B cell (primary cell): ENCODE measurements around the gene SNTG2. TPM values are rescaled to one million over a fixed set of nuclear protein-coding genes. Genes with fewer than 3 reads are reported as not detected.

Experiments used
- ATAC-seq: fragments of 200-7000 bp; cut with Tn5 transposase; one replicate; pipeline ENCODE4 v1.10.0; 2021; ENCODE audit warnings: low read depth, mild to moderate bottlenecking, moderate number of reproducible peaks, moderate library complexity
- CTCF ChIA-PET: fragments of 350-600 bp; sonication (Branson Sonifier 250); formaldehyde crosslinking; loops from one replicate; lab custom pipeline; 2021; ENCODE audit warnings: antibody characterized with exemption, inconsistent platforms; lab: Charles Lee
- POLR2A ChIA-PET: fragments of 350-600 bp; sonication (Branson Sonifier 250); formaldehyde crosslinking; loops from one replicate; lab custom pipeline; 2021; ENCODE audit warnings: antibody characterized with exemption; lab: Charles Lee
- DNase-seq: peaks from one replicate; pipeline ENCODE4 v3.0.0; 2013
- H2AFZ ChIP-seq: 2 replicates; pipeline ENCODE4 v1.6.1; 2012; ENCODE audit warnings: mild to moderate bottlenecking, low read depth, low read length; ENCODE audit not compliant: insufficient read depth, poor library complexity, severe bottlenecking
- H3K27ac ChIP-seq, 2 donors: 1 replicate in 1 of 2; 2 replicates in 1 of 2; pipeline ENCODE4 v1.5.1; 2012 to 2013; ENCODE audit warnings: low read length in 2 of 2, mild to moderate bottlenecking in 2 of 2, moderate library complexity in 1 of 2
- H3K27me3 ChIP-seq, 4 experiments: fragments of 200-600 bp in 1 of 4; sonication (generic) in 1 of 4; replicated peaks in 1 of 4; 1 replicate in 2 of 4; 2 replicates in 2 of 4; pipeline versions ENCODE4 v1.6.1 to v1.7.0; 2013 to 2016; ENCODE audit warnings: low read length in 3 of 4, mild to moderate bottlenecking in 2 of 4, mixed read lengths in 1 of 4, moderate library complexity in 1 of 4; ENCODE audit not compliant: insufficient read depth in 4 of 4, control insufficient read depth in 3 of 4; ENCODE audit errors: control extremely low read depth in 1 of 4
- H3K36me3 ChIP-seq, 2 experiments: replicated peaks in 1 of 2; 1 replicate in 1 of 2; 2 replicates in 1 of 2; pipeline versions ENCODE4 v1.6.1 to v1.7.1; 2013; ENCODE audit warnings: low read length in 1 of 2; ENCODE audit not compliant: insufficient read depth in 2 of 2, control insufficient read depth in 1 of 2; ENCODE audit errors: control extremely low read depth in 1 of 2, extremely low read depth in 1 of 2
- H3K4me1 ChIP-seq, 2 donors: fragments of 200-600 bp in 1 of 2; sonication (generic) in 1 of 2; 1 replicate in 1 of 2; 2 replicates in 1 of 2; pipeline versions ENCODE4 v1.5.1 to v1.6.1; 2013 to 2017; ENCODE audit warnings: low read length in 2 of 2; ENCODE audit not compliant: control insufficient read depth in 2 of 2, insufficient read depth in 2 of 2
- H3K4me2 ChIP-seq: replicated peaks from 2 replicates; pipeline ENCODE3; 2012; ENCODE audit warnings: mild to moderate bottlenecking, low read depth, low read length; ENCODE audit not compliant: poor library complexity, severe bottlenecking
- H3K4me3 ChIP-seq, 5 experiments: fragments of 200-600 bp in 1 of 5; sonication (generic) in 1 of 5; 1 replicate in 3 of 5; 2 replicates in 2 of 5; pipeline versions ENCODE4 v1.5.1 to v1.7.0; 2011 to 2016; ENCODE audit warnings: low read length in 4 of 5, mild to moderate bottlenecking in 4 of 5, low read depth in 2 of 5, control low read depth in 1 of 5, moderate library complexity in 1 of 5; ENCODE audit not compliant: insufficient read depth in 1 of 5; ENCODE audit errors: control extremely low read depth in 1 of 5, extremely low read depth in 1 of 5
- H3K79me2 ChIP-seq: fragments of 200-600 bp; sonication (generic); one replicate; pipeline ENCODE4 v1.6.0; 2016; ENCODE audit warnings: low read length; ENCODE audit not compliant: control insufficient read depth, insufficient read depth
- H3K9ac ChIP-seq: fragments of 200-600 bp; sonication (generic); 2 replicates; pipeline ENCODE4 v1.6.1; 2017; ENCODE audit warnings: mild to moderate bottlenecking, low read length, moderate library complexity
- H3K9me3 ChIP-seq, 3 donors: one replicate each; pipeline versions ENCODE4 v1.6.1 to v1.7.1; 2013; ENCODE audit warnings: low read length in 2 of 3; ENCODE audit not compliant: control insufficient read depth in 2 of 3, insufficient read depth in 1 of 3; ENCODE audit errors: control extremely low read depth in 1 of 3
- H4K20me1 ChIP-seq: 2 replicates; pipeline ENCODE4 v1.6.0; 2012; ENCODE audit warnings: mild to moderate bottlenecking, low read length; ENCODE audit not compliant: insufficient read depth, control insufficient read depth, poor library complexity, severe bottlenecking
- H3K27ac Mint-ChIP-seq: one replicate; pipeline ENCODE4 v1.8.0; 2021; ENCODE audit warnings: mixed read lengths
- H3K27me3 Mint-ChIP-seq: one replicate; pipeline ENCODE4 v1.8.0; 2021; ENCODE audit warnings: mixed read lengths
- H3K4me1 Mint-ChIP-seq: one replicate; pipeline ENCODE4 v1.8.0; 2021; ENCODE audit warnings: mixed read lengths
- H3K4me3 Mint-ChIP-seq: one replicate; pipeline ENCODE4 v1.8.0; 2021; ENCODE audit warnings: mixed read lengths
- H3K9me3 Mint-ChIP-seq: one replicate; pipeline ENCODE4 v1.8.0; 2022; ENCODE audit warnings: mixed read lengths; ENCODE audit not compliant: insufficient read depth
- CTCF ChIP-seq: fragments of 200-600 bp; IDR thresholded peaks from one replicate; pipeline ENCODE4 v1.8.0; 2022; ENCODE audit warnings: antibody characterized with exemption, mild to moderate bottlenecking
- EZH2 ChIP-seq: IDR thresholded peaks from 2 replicates; pipeline ENCODE4 v1.6.1; 2012; ENCODE audit warnings: borderline replicate concordance, low read depth, mild to moderate bottlenecking, moderate library complexity, low read length; ENCODE audit not compliant: insufficient read depth, poor library complexity, severe bottlenecking
- WGBS: methylation state at CpG from one replicate; pipeline ENCODE4 v1.1.5; 2013; ENCODE audit warnings: missing lambda C conversion rate; ENCODE audit not compliant: insufficient coverage; 5-methylcytosine and 5-hydroxymethylcytosine counted together
- intact Hi-C: fragments of 100-400 bp; cut with micrococcal nuclease; formaldehyde crosslinking; loops from one replicate; pipeline ENCODE4 v1.10.0; 2022
- polyA plus RNA-seq: library from polyadenylated mRNA; depleted of rRNA; stranded (reverse); fragments of >200 nt; gene quantifications from 2 replicates; pipeline ENCODE4 v1.2.3, GENCODE V29; 2012
- total RNA-seq, 2 donors: library from RNA; stranded (reverse); fragments of 120-200 nt in 1 of 2; gene quantifications; 1 replicate in 1 of 2; 2 replicates in 1 of 2; pipeline versions ENCODE4 v1.2.3 to v1.2.4, GENCODE V29; 2013 to 2022

SNTG2 gene
- total and polyA plus RNA-seq, 2 donors (not counting 1 experiment from before 2014, with no cell fraction given) = 2.1 to 2.4 TPM

DNA sequence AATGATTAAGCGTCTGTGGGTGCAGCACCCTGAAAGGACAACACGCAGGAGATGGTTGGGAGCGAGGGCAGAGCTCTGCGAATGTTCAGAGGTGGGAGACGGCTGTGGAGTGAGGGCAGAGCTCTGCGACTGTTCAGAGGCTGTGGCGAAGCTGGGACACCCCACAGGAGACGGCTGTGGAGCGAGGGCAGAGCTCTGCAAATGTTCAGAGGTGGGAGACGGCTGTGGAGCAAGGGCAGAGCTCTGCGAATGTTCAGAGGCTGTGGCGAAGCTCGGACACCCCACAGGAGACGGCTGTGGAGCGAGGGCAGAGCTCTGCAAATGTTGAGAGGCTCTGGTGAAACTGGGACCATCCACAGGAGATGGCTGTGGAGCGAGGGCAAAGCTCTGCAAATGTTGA is 40.0 kb upstream of the SNTG2 start:
- TF ChIP-seq CTCF (no peak), EZH2 (no peak)
- POLR2A ChIA-PET = no interaction called here
- Mint-ChIP-seq H3K4me1 (no peaks in the 10 kb centered on the region), H3K4me3 (no peak overlapping the region), H3K9me3 (peaks cover 3% of the 10 kb centered on the region), H3K27ac (no peak overlapping the region), H3K27me3 (peaks cover 2% of the 10 kb centered on the region)
- H3K27me3 ChIP-seq = no peaks in the 10 kb centered on the region
- CTCF ChIA-PET = interaction anchor here (0.7 kb wide), 1 partner anchor 874 kb away, joined by 4 read pairs; no protein-coding TSS in a partner anchor
- 92% methylated on average over 16 of the region's 16 CpGs for WGBS
- intact Hi-C loops = no loop called here
- H3K27ac ChIP-seq = peak overlapping the region in 1 of 2 donors; percentile 47
- H4K20me1 ChIP-seq = no peaks in the 10 kb centered on the region
- no peak overlapping the region for H3K4me3 ChIP-seq
- ATAC-seq (no peak), DNase-seq (no peak)
- no peak overlapping the region for H3K9ac ChIP-seq
- H3K4me1 ChIP-seq = no peaks in the 10 kb centered on the region
- no peaks in the 10 kb centered on the region for H3K79me2 ChIP-seq
- no peaks in the 10 kb centered on the region for H3K36me3 ChIP-seq
- H3K9me3 ChIP-seq = peaks cover 0 to 32% (median 12%) of the 10 kb centered on the region in 3 donors
- no peak overlapping the region for H2AFZ ChIP-seq
- no peak overlapping the region for H3K4me2 ChIP-seq

- no peak for TF ChIP-seq EZH2
- CTCF ChIA-PET = no interaction called here
- Histone ChIP-seq H3K27me3 (peaks cover 0 to 13% (median 0%) of the 10 kb centered on the region in 4 experiments), H3K9me3 (peaks cover 0 to 8% (median 0%) of the 10 kb centered on the region in 3 donors), H2AFZ (no peak overlapping the region), H3K4me1 (no peaks in the 10 kb centered on the region), H3K79me2 (no peaks in the 10 kb centered on the region), H3K4me2 (no peak overlapping the region), H3K27ac (no peak overlapping the region), H4K20me1 (no peaks in the 10 kb centered on the region), H3K4me3 (no peak overlapping the region), H3K9ac (no peak overlapping the region), H3K36me3 (no peaks in the 10 kb centered on the region)
- no peak for DNase-seq
- Mint-ChIP-seq H3K27me3 (peaks cover 3% of the 10 kb centered on the region), H3K4me3 (no peak overlapping the region), H3K9me3 (no peaks in the 10 kb centered on the region), H3K4me1 (no peaks in the 10 kb centered on the region), H3K27ac (no peak overlapping the region)
- ATAC-seq = no peak
- 94% methylated on average over 10 of the region's 14 CpGs for WGBS
- POLR2A ChIA-PET = no interaction called here
- intact Hi-C loops = no loop called here
Measured at GRCh38 chr2:915979-916378, 34.7 kb upstream of the SNTG2 start.
